Smooth muscle cell (in vitro differentiated cells): ENCODE data around the gene RBCK1. TPM values are rescaled to one million over a fixed set of nuclear protein-coding genes. Genes with fewer than 3 reads are reported as not detected.

Experiments
- DNase-seq: peaks from one replicate; lab custom pipeline; 2025; ENCODE audit not compliant: unreplicated experiment; lab: John Stamatoyannopoulos, UW
- H2AFZ ChIP-seq: fragments of 200-600 bp; sonication (generic); 2 replicates; pipeline ENCODE4 v1.6.0; 2016; ENCODE audit warnings: antibody characterized with exemption, low read depth, mild to moderate bottlenecking
- H3F3A ChIP-seq: fragments of 200-600 bp; sonication (generic); 2 replicates; pipeline ENCODE4 v1.6.0; 2017; ENCODE audit warnings: antibody characterized with exemption, low read depth
- H3K27ac ChIP-seq: fragments of 200-600 bp; sonication (generic); 2 replicates; pipeline ENCODE4 v1.5.1; 2016; ENCODE audit warnings: low read depth, mild to moderate bottlenecking
- H3K27me3 ChIP-seq: fragments of 200-600 bp; sonication (generic); 2 replicates; pipeline ENCODE4 v1.6.1; 2016; ENCODE audit warnings: low read depth, mild to moderate bottlenecking
- H3K36me3 ChIP-seq: fragments of 200-600 bp; sonication (generic); 2 replicates; pipeline ENCODE4 v1.5.1; 2016; ENCODE audit warnings: low read depth
- H3K4me1 ChIP-seq: fragments of 200-600 bp; sonication (generic); 2 replicates; pipeline ENCODE4 v1.5.1; 2016; ENCODE audit warnings: low read depth
- H3K4me2 ChIP-seq: fragments of 200-600 bp; sonication (generic); 2 replicates; pipeline ENCODE4 v1.6.0; 2016; ENCODE audit warnings: mild to moderate bottlenecking
- H3K4me3 ChIP-seq: fragments of 200-600 bp; sonication (generic); 2 replicates; pipeline ENCODE4 v1.5.1; 2016; ENCODE audit warnings: mild to moderate bottlenecking
- H3K79me2 ChIP-seq: fragments of 200-600 bp; sonication (generic); 2 replicates; pipeline ENCODE4 v1.6.0; 2016; ENCODE audit warnings: low read depth, mild to moderate bottlenecking
- H3K9ac ChIP-seq: fragments of 200-600 bp; sonication (generic); 2 replicates; pipeline ENCODE4 v1.6.0; 2016; ENCODE audit warnings: low read depth
- H3K9me3 ChIP-seq: fragments of 200-600 bp; sonication (generic); replicated peaks from 2 replicates; pipeline ENCODE4 v1.5.1; 2016; ENCODE audit warnings: low read depth
- H4K20me1 ChIP-seq: fragments of 200-600 bp; sonication (generic); 2 replicates; pipeline ENCODE4 v1.6.0; 2016; ENCODE audit warnings: low read depth
- CTCF ChIP-seq: fragments of 200-600 bp; sonication (generic); IDR thresholded peaks from 2 replicates; pipeline ENCODE4 v1.5.1; 2017; ENCODE audit warnings: borderline replicate concordance, mild to moderate bottlenecking, antibody characterized with exemption; ENCODE audit not compliant: insufficient read depth, poor library complexity, severe bottlenecking
- WGBS: methylation state at CpG from one replicate; pipeline ENCODE4 v1.1.7; 2016; ENCODE audit warnings: low lambda C conversion rate; 5-methylcytosine and 5-hydroxymethylcytosine counted together
- polyA plus RNA-seq: library from polyadenylated mRNA; unstranded; fragments of >200 nt; fragmentation: Nextera tagmentation; extraction: Ambion mirVana; gene quantifications from 2 replicates; pipeline ENCODE4 v1.2.1, GENCODE V29; 2016
- total RNA-seq: library from RNA; depleted of rRNA; stranded (reverse); fragments of >200 nt; gene quantifications from 2 replicates; pipeline ENCODE4 v1.2.3, GENCODE V29; 2014

The RBCK1 gene
- total and polyA plus RNA-seq, 2 experiments from 2014 or later = 43.0 to 53.9 TPM

- Histone ChIP-seq H3K27me3 (no peaks in the 10 kb centered on the region), H4K20me1 (peaks cover 21% of the 10 kb centered on the region), H3K4me1 (no peaks in the 10 kb centered on the region), H3F3A (peaks cover 2% of the 10 kb centered on the region), H2AFZ (no peak overlapping the region), H3K36me3 (no peaks in the 10 kb centered on the region), H3K4me2 (no peak overlapping the region), H3K9ac (no peak overlapping the region), H3K4me3 (no peak overlapping the region), H3K79me2 (peaks cover 47% of the 10 kb centered on the region), H3K27ac (no peak overlapping the region), H3K9me3 (no peaks in the 10 kb centered on the region)
- DNase-seq = no peak
- WGBS = 95% methylated on average over 3 of the region's 3 CpGs
- no peak for TF ChIP-seq CTCF
Observed at GRCh38 chr20:387520-387919, 20.6 kb upstream of the RBCK1 start.

- no peak for TF ChIP-seq CTCF
- H3K9ac ChIP-seq = no peak overlapping the region
- no peak overlapping the region for H3K4me3 ChIP-seq
- H3K4me1 ChIP-seq = no peaks in the 10 kb centered on the region
- H3K27ac ChIP-seq = no peak overlapping the region
- no peaks in the 10 kb centered on the region for H3F3A ChIP-seq
- H3K27me3 ChIP-seq = no peaks in the 10 kb centered on the region
- no peaks in the 10 kb centered on the region for H3K36me3 ChIP-seq
- no peak for DNase-seq
- 96% methylated on average over 21 of the region's 21 CpGs for WGBS
- H3K9me3 ChIP-seq = no peaks in the 10 kb centered on the region
- no peak overlapping the region for H3K4me2 ChIP-seq
- no peak overlapping the region for H2AFZ ChIP-seq
- peaks cover 44% of the 10 kb centered on the region for H3K79me2 ChIP-seq
- H4K20me1 ChIP-seq = peaks cover 13% of the 10 kb centered on the region
Observed at GRCh38 chr20:388034-388994, 19.8 kb upstream of the RBCK1 start.

GRCh38 chr20:389220-389619, 18.9 kb upstream of the RBCK1 start:
- no peaks in the 10 kb centered on the region for H3K9me3 ChIP-seq
- H3K4me3 ChIP-seq = no peak overlapping the region
- WGBS = 96% methylated on average over 6 of the region's 6 CpGs
- H2AFZ ChIP-seq = no peak overlapping the region
- peaks cover 5% of the 10 kb centered on the region for H4K20me1 ChIP-seq
- no peak overlapping the region for H3K4me2 ChIP-seq
- H3K27ac ChIP-seq = no peak overlapping the region
- H3K27me3 ChIP-seq = no peaks in the 10 kb centered on the region
- DNase-seq = no peak
- H3K4me1 ChIP-seq = no peaks in the 10 kb centered on the region
- H3K36me3 ChIP-seq = no peaks in the 10 kb centered on the region
- no peak overlapping the region for H3K9ac ChIP-seq
- H3K79me2 ChIP-seq = peaks cover 37% of the 10 kb centered on the region
- TF ChIP-seq CTCF = no peak
- no peaks in the 10 kb centered on the region for H3F3A ChIP-seq
